GM19324 (cell line): ENCODE results near the gene IDH3G.

Experiments
- ATAC-seq: cut with Tn5 transposase; IDR thresholded peaks from one replicate; pipeline ENCODE4 v1.9.1; 2021; ENCODE audit warnings: mild to moderate bottlenecking, moderate library complexity; ENCODE audit not compliant: unreplicated experiment, low FRiP score

IDH3G gene

GRCh38 chrX:153792368-153792767, 1.8 kb downstream of the IDH3G start:
- no peak for ATAC-seq

GRCh38 chrX:153791104-153791852, 2.9 kb downstream of the IDH3G start:
- no peak for ATAC-seq

- ATAC-seq, result no peak
These were observed 4.5 kb downstream of the IDH3G start for GRCh38 chrX:153789654-153790053.

- no peak for ATAC-seq
These were observed 7.5 kb downstream of the IDH3G start for GRCh38 chrX:153786669-153787068.

- ATAC-seq, result no peak
These were observed 9.7 kb downstream of the IDH3G start for GRCh38 chrX:153784325-153784967.

GRCh38 chrX:153783378-153784013, 10.7 kb downstream of the IDH3G start:
- no peak for ATAC-seq

GRCh38 chrX:153782871-153783270, 11.3 kb downstream of the IDH3G start:
- no peak for ATAC-seq

- no peak for ATAC-seq
These were observed 11.9 kb downstream of the IDH3G start for GRCh38 chrX:153782313-153782712.

- no peak for ATAC-seq
These were observed 12.6 kb downstream of the IDH3G start for GRCh38 chrX:153781428-153782047.

- no peak for ATAC-seq
These were observed 13.3 kb downstream of the IDH3G start, which contains the start of gene SRPK3 for GRCh38 chrX:153780678-153781427. SRPK3 (plus strand) TSS chrX:153781041; CDS start chrX:153781087, 46 bp downstream.

- no peak for ATAC-seq
These were observed 14.1 kb downstream of the IDH3G start for GRCh38 chrX:153779891-153780677.

GRCh38 chrX:153778684-153779101, 15.5 kb downstream of the IDH3G start:
- no peak for ATAC-seq

- ATAC-seq, result no peak
These were observed 16.0 kb downstream of the IDH3G start for GRCh38 chrX:153778181-153778580.

GRCh38 chrX:153777261-153778090, 16.7 kb downstream of the IDH3G start:
- no peak for ATAC-seq

- no peak for ATAC-seq
These were observed 17.5 kb downstream of the IDH3G start for GRCh38 chrX:153776611-153777045.

GRCh38 chrX:153776120-153776599, 18.0 kb downstream of the IDH3G start:
- ATAC-seq, result no peak

- ATAC-seq, result no peak
These were observed 18.7 kb downstream of the IDH3G start for GRCh38 chrX:153775293-153776119.
